ENCODE data around the gene RB1.

The RB1 gene

DNA sequence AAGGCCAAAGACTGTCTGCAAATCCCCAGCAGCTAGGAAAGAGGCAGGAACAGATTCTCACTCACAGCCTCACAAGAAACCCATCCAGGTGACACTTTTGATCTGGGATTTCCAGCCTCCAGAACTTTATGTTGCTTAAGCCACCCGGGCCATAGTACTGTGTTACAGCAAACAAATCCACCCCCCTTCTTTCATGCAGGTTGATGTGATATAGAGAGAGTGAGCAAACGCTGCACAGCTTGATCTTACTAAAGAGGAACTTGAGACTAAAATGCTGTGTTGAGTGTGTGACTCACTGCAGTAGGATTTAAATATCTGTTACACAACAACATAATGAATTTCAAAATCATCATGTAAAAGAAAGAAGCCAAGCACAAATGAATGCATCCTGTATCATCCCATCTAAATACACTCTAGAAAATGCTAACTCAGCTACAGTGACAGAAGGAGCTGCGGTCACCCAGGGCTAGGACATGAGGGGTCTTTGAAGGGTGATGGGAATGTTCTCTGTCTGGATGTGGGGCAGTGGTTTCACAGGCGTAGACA lies 197.2 kb downstream of the RB1 start:
- DNase-seq = peak in 1 of 2 donors; percentile 32

DNA sequence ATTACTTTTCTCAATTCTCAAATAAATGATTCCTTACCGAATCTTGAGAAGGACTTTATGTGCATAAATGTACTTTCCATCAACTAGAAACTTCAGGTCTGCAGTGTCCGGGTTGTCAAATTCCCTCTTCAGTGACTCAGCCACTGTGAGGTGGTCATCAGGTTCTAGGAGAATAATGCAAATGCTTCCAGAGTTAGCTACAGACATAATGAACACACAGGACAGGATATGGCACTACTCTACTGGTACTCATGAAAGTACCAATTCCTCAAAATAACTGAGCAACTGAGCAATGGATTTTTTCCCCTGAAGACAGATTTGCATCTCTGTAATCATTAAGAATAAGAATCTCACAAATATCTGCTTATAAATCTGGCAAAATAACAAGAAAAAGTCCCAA lies 198.2 kb downstream of the RB1 start:
- DNase-seq = no peak

DNA sequence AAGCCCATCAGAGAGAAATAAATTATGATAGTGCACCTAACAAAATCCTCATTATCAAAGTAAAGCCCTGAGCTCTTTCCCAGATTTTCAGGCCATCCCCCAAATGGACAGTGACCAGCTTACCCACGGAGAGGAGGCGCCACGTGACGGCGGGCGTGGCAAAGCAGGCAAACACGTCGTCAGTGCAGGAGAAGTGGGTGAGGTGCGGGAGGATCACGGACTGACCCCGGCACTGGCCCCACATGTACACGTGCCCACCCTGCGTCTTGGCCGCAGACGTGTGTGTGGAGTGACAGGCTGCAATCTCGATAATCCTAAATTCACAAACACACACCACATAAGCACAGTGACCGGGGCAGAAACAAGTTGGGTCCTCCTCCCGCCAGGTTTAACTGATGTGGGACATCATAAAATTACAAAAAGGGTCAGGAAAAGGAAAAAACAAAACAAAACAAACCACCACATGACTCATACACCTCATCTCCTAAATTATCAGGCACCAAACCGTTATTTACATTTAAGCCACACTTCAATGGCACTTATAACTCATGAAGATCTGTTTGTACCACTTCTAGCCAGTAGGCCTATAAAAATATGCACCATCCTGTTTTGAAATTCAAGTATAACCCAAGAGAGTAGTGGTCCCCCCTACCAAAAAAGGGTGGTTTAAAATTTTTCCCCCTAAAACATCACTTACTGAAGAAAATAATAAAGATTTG lies 199.2 kb downstream of the RB1 start:
- no peak for DNase-seq

DNA sequence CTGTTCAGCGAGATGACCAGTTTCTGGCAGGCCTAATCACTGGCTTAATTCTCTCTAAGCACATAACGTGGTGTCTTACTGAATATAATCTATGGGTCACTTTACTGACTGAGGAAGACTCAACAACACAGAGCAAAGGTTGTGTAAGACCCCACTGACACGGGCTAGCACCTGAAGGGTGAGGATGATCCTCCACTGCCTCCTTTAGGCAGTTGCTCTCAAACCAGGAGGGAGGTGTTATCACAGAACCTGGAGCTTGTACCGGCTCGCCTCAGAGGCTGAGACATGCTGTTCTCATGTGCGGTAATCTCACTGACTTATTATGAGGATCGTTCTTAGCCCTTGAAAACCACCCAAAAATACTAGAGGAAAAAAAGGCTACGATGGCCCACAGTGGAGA lies 201.1 kb downstream of the RB1 start:
- DNase-seq = peak in 1 of 2 donors; percentile 6

DNA sequence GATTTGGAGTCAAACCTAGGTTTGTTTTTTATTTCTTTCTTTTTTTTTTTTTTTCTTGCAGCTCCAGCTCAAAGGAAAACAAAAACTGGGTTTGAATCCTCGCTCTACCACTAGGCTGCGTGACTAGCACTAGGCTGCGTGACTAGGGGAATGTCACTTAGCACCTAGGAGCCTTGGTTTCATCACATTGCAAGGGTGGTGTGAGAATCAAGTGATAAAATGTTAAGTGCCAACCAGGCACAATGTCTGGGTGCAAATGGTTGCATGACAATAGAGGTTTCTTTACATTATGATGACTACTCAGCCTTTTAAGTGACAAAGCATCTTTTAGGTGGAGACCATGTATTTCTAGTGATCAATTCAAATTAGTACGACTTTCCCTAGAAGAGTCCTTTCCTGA lies 201.5 kb downstream of the RB1 start:
- DNase-seq = peak; percentile 27 to 53

DNA sequence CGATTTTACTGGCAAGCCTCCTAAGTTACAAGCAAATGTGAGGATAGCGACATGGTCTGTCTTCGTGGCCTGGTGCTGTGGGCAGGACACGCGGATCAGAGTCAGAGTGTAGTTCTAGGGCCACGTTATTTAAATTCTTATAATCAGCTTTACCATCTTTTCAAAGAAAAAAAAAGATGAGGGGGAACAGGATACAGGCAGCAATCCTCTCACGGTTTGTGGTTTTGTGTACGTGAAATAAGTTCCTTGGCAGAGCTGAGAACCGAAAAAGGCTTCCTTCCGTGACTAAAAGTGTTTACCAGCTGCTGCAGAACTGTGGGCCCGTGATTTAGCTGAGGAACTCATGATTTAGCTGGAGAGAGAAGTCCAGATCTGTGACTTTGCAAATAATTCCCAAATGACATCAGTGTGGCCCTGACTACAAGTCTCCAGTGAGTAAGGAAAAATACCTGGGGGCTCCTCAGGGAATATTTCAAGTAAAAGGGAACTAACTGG lies 202.1 kb downstream of the RB1 start:
- DNase-seq = peak; percentile 62 to 74

DNA sequence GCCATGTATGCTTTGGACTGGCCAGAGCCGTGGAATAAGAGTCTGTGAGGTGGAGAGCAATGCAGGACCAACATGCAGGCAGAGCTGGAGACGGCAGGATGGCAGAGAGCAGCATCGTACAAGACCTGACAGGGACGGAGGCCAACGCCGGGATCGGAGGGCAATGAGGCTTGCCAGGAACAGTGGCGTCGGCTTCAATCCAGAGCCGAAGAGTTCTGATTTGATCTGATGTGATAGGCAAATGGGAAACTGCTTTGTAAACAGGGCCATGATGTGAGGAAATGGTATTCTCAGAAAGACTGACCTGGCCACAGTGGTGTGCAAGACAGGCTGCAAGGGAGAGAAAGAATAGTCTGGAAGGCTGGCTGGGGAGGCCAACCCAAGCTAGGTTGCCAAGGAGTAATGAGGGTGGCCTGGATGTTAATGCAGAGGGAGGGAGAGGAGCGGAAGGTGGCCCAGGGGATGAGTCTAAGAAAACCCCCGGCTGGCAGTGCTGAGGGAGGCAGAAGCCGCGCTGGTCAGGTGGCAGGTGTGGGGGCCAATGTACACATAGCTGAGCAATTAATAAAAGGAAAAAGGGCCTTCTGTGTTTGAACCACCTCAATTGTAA lies 202.6 kb downstream of the RB1 start:
- no peak for DNase-seq

DNA sequence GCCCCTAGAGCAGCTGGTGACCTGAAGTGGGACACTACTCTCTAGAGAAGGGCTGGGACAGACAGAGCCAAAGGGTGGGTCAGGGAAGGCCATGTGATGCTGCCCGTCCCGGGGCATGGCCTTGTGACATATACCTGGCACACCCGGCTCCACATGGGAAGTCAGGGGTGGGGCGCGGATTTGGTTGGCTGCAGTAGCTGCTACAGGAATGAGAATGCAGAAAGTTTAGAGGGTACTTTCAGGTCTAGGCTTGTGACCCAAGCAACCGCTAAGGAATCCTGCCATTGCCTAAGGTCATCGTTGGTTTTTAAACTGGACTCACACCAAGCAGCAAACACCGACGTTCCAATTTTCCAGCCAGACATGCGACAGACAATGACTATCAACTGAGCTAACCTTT lies 203.5 kb downstream of the RB1 start:
- DNase-seq = no peak

DNA sequence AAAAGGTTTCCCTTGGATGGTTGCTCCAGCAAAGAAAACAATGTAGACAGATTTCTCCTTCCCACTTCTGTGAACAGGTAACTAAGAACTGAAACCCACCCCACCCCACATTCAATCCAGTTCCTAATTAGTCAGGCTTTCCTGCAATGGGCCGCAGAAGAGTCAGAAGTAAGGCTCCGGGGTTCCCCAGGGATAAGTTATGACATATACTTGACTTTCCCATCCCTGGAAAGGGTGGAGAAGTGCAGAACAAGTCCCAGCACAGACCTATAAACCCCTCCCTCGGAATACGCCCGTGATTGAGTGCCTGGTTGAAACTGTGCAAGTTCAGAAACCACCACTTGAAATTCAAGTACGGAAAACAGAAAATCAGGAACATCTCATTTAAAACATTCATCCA lies 204.5 kb downstream of the RB1 start:
- DNase-seq = no peak

DNA sequence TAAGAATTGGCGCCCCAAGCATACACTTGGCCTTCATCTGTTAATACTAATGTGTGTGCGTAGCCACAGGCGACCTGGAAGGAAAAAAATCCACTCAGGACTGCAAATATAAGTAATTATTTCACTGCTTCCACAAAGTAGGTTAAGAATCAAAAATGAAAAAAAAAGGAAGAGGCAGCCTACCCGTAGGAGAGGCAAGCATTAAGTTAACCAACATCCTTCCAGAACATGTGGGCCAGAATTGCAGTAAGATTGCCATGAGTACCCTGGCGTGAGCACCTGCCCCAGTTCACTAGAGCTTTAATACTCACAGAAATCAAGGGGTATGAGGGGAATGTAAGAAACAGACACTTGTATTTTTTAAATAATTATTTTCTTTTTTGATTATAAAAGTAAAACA lies 207.1 kb downstream of the RB1 start:
- DNase-seq = no peak

DNA sequence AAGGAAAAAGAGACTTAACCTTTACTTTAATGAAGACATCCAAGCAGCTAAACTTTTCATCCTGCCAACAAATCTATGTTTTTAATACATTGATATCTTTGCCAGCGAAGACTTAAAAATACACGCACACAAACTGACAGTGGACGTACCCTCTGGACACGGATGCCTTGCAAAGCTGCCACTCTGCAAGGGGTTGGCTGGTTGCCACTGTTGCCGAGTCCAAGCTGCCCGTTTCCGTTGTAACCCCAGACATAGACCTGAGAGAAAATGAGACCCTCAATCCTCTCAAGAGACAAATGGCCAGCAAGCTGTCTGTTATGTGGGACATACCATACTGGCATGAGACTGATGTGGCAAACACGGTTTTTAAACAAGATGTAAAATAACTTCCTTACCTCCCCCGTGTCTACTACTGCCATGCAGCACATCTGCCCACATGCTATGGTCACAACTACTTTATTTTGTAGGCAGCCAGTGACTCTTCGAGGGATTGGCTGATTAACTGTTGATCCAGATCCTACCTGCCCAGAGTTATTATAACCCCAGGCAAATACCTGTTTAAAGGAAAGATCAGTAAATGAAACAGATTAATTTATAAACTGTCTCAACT lies 208.2 kb downstream of the RB1 start:
- no peak for DNase-seq

DNA sequence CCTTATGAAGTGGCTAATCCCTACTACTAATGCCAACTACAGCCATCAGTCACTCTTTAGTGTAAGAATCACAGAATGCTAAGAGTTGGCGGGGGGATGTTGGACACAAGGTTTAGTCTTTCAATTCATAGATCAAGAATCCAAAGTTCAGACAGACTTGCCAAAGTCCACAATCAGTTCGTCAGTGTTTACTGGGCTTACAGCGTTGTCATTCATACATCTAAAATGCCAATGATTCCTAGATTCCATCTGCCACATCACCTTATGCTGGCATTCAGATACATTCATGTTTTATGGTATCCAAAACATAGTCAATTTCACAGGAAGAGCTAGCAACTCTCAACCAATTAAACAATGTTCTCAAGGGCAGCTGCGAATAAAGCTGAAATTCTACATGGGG lies 211.2 kb downstream of the RB1 start:
- DNase-seq = no peak

DNA sequence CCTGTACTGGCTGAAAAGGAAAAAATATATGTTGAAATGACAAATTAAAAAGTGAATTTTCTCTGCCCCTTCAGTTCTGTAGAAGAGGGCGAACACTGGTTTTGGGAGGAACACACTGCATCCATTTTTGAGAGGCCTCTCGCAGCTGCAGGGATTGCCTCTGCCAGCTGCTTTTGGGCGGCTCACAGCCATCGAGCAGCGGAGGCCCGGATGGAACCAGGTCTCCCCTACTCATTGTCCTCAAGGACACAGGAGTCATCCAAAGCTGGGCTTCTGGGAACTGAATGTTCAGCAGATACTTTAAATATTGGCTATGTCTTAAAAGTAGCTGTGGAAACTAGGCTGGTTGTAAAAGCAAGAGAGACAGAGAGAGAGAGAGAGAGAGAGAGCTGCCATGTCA lies 212.2 kb downstream of the RB1 start:
- no peak for DNase-seq

DNA sequence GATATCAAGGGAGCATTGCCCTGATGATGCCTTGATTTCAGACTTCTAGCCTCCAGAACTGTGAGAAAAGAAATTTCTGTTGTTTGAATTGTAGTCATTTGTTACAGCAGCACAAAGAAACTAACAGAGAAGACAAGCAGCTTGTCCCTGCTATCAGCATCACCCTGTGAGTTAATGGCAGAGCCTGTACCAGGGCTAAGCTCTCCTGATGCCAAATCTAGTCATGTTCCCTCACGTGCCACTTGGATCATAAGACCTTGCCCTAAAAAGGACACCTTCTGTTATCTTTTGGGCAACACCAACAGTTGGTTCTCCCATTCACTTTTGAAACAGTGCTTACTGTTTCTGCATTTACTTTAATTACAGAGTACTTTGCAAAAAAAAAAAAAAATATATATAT lies 214.5 kb downstream of the RB1 start:
- DNase-seq = no peak

DNA sequence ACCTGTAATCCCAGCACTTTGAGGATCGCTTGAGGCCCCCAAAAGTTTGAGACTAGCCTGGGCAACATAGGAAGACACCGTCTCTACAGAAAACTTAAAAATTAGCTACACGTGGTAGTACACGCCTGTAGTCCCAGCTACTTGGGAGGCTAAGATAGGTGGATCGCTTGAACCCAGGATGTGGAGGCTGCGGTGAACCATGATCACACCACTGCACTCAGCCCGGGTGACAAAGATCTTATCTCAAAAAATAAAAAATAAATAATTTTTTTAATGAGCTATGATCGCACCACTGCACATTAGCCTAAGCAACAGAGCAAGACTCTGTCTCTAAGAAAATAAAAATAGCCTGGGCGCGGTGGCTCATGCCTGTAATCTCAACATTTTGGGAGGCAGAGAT lies 222.7 kb downstream of the RB1 start:
- peak; percentile 36 to 55 for DNase-seq

DNA sequence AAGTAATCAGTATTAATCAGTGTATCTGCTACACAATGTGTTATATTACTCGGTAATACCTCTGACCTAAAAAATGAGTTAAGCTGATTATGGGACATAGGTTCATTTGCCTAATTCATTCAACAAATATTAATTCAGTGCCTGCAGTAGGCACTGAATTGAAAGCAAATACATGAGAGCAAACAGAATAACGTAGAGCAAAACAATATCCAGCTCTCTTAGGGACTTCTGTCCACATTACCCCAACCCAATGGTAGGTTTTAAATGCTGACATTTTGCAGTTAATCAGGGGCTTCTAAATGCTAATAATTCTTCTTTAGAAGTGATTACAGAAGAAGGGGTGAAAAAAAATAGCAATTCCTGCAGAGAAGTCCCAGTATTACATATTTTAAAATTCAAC lies 224.4 kb downstream of the RB1 start:
- DNase-seq = no peak

DNA sequence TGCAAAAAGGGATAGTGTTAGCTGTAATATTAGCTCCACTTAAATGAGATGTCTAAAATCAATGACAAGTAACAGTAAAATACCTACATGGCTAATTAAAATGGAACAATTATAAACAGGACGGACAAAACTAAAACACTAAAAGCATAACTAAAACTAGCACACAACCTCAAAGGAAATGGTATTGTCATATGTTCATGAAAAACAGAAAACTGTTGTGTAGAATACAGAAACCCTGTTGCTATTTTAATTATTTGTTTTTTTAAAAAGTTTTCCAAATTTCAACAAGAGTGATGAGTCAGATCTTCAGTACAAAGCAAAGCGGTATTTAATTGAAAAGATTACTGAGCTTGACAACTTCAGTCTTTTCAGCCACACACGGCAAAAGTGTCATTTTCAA lies 225.2 kb downstream of the RB1 start:
- no peak for DNase-seq

DNA sequence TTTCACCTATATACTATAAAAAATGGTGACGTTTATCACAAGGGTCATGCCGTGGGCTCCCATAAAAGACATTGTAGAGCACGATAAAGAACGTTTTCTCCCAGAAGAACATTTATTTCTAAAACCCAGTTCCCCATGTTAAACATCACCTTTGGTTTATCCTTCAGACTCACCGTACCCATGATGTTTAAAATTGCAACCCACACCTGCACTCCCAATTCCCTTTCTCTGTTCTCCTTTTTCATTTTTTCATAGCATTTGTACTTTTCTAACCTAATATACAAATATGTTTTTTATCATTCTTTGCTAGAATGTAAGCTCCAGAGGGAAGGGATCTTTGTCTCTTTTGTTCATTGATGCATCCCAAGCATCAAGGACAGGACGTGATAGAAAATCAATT lies 227.3 kb downstream of the RB1 start:
- no peak for DNase-seq
